HEK293T (cell line): ENCODE measurements around the gene SCNN1G.

Source experiments
- CTCF ChIA-PET: fragments of 350-600 bp; formaldehyde crosslinking; extraction: SDS; loops from one replicate; lab custom pipeline; 2021; ENCODE audit warnings: antibody characterized with exemption, inconsistent platforms; lab: Yijun Ruan, JAX
- POLR2A ChIA-PET: fragments of 350-600 bp; formaldehyde crosslinking; extraction: SDS; loops from one replicate; lab custom pipeline; 2020; ENCODE audit warnings: antibody characterized with exemption, inconsistent platforms; lab: Yijun Ruan, JAX
- DNase-seq: peaks from one replicate; pipeline ENCODE4 v3.0.0; 2012; ENCODE audit warnings: mixed read lengths; ENCODE audit errors: extremely low spot score
- ARNT ChIP-seq: fragments of 450-650 bp; IDR thresholded peaks from 2 replicates; pipeline ENCODE4 v1.6.1; 2017; ENCODE audit warnings: mild to moderate bottlenecking
- BHLHE40 ChIP-seq: fragments of 450-650 bp; IDR thresholded peaks from 2 replicates; pipeline ENCODE4 v1.6.1; 2016; ENCODE audit warnings: mild to moderate bottlenecking, moderate library complexity, borderline replicate concordance
- CTBP1 ChIP-seq: fragments of 450-650 bp; IDR thresholded peaks from 2 replicates; pipeline ENCODE4 v1.6.1; 2016; ENCODE audit warnings: borderline replicate concordance
- ELF4 ChIP-seq: fragments of 450-650 bp; IDR thresholded peaks from 2 replicates; pipeline ENCODE4 v1.6.1; 2017; ENCODE audit warnings: antibody characterized with exemption
- FOXA1 ChIP-seq: fragments of 450-650 bp; IDR thresholded peaks from 2 replicates; pipeline ENCODE4 v1.6.1; 2016; ENCODE audit warnings: mild to moderate bottlenecking
- FOXK2 ChIP-seq: fragments of 450-650 bp; IDR thresholded peaks from 2 replicates; pipeline ENCODE4 v1.6.1; 2016; ENCODE audit warnings: mild to moderate bottlenecking
- FOXM1 ChIP-seq: fragments of 450-650 bp; IDR thresholded peaks from 2 replicates; pipeline ENCODE4 v1.6.1; 2017; ENCODE audit warnings: mild to moderate bottlenecking, borderline replicate concordance
- HDGF ChIP-seq: fragments of 450-650 bp; IDR thresholded peaks from 2 replicates; pipeline ENCODE4 v1.6.1; 2017; ENCODE audit warnings: antibody characterized with exemption, borderline replicate concordance
- L3MBTL2 ChIP-seq: fragments of 450-650 bp; conservative IDR thresholded peaks from 2 replicates; pipeline ENCODE4 v1.6.1; 2016; ENCODE audit warnings: mild to moderate bottlenecking
- LEF1 ChIP-seq: fragments of 450-650 bp; IDR thresholded peaks from 2 replicates; pipeline ENCODE4 v1.6.1; 2017; ENCODE audit warnings: mild to moderate bottlenecking, borderline replicate concordance
- NFRKB ChIP-seq: fragments of 450-650 bp; IDR thresholded peaks from 2 replicates; pipeline ENCODE4 v1.6.1; 2016; ENCODE audit warnings: mild to moderate bottlenecking, moderate library complexity
- SP1 ChIP-seq: fragments of 450-650 bp; IDR thresholded peaks from 2 replicates; pipeline ENCODE4 v1.6.1; 2017
- SUZ12 ChIP-seq: fragments of 450-650 bp; IDR thresholded peaks from 2 replicates; pipeline ENCODE4 v1.6.1; 2016; ENCODE audit warnings: mild to moderate bottlenecking
- TARDBP ChIP-seq: fragments of 450-650 bp; IDR thresholded peaks from 2 replicates; pipeline ENCODE4 v1.6.1; 2016
- ZNF384 ChIP-seq: fragments of 450-650 bp; IDR thresholded peaks from 2 replicates; pipeline ENCODE4 v1.6.1; 2016
- TF ChIP-seq, protein P1 (sequence below): fragments of 450-650 bp; IDR thresholded peaks from 2 replicates; pipeline ENCODE4 v1.6.1; 2016

SCNN1G gene

GRCh38 chr16:23156110-23156509 is 26.4 kb upstream of the SCNN1G start:
- POLR2A ChIA-PET = no interaction called here
- no peak for TF ChIP-seq CTBP1
- CTCF ChIA-PET = no interaction called here

DNA sequence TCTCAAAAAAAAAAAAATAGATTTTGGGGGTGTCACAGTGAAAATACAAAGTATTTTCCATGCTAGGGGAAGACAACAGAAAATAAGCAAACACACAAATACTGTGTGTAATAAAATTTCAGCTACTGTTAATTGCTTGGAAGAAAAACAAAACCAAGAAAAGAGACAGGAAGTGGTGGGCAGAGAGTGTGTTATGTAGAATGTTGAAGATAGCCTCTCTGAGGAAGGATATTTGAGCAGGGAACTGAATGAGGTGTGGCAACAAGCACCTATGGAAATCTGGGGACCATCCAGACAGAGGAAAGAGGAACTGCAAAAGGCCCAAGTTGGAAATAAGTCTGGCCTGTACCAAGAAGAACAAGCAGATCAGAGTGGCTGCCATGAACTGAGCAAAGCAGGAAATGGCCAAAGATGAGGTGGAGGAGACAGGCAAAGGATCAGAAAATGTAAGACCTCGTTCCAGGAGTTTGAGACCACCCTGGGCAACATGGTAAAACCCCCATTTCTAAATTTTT is 25.5 kb upstream of the SCNN1G start:
- CTCF ChIA-PET = interaction anchor here (0.6 kb wide), 2 partner anchors 9 to 301 kb away, joined by 3 read pairs; no protein-coding TSS in a partner anchor
- POLR2A ChIA-PET = no interaction called here
- TF ChIP-seq TARDBP (no peak), FOXM1 (no peak), ELF4 (no peak), SUZ12 (no peak), L3MBTL2 (no peak), SP1 (no peak), NFRKB (no peak), ZNF384 (no peak), BHLHE40 (no peak), ARNT (no peak), LEF1 (no peak)
- TF ChIP-seq, protein P1, sequence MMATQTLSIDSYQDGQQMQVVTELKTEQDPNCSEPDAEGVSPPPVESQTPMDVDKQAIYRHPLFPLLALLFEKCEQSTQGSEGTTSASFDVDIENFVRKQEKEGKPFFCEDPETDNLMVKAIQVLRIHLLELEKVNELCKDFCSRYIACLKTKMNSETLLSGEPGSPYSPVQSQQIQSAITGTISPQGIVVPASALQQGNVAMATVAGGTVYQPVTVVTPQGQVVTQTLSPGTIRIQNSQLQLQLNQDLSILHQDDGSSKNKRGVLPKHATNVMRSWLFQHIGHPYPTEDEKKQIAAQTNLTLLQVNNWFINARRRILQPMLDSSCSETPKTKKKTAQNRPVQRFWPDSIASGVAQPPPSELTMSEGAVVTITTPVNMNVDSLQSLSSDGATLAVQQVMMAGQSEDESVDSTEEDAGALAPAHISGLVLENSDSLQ = no peak
- no peak for DNase-seq

More at GRCh38 chr16:23156110-23156509, 26.4 kb upstream of the SCNN1G start:
- no peak for DNase-seq

GRCh38 chr16:23158114-23158513 is 24.4 kb upstream of the SCNN1G start:
- ChIA-PET CTCF (no interaction called here), POLR2A (no interaction called here)

DNA sequence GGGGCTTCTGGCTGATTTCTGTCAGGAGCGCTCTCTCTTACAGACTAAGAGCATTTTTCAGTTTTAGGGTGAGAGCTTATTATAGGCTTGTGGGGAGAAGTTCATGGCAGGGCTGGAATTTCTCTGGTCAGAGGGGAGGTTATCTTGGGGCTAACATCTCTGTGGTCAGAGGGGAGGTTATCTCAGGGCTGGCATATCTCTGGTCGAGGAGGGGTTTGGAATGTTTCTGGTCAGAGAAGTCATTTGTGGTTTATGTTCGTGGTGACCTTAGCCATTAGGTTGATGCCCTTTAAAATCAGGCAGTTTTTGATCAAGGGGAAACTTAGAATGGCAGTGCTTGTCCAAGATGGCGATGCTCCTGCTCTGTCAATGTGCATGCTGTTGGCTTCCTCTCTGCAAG is 22.5 kb upstream of the SCNN1G start:
- DNase-seq = no peak
- CTCF ChIA-PET = no interaction called here
- POLR2A ChIA-PET = no interaction called here
- TF ChIP-seq ARNT (no peak), TARDBP (no peak), HDGF (no peak), L3MBTL2 (no peak), CTBP1 (no peak), ZNF384 (no peak), BHLHE40 (no peak), SP1 (no peak)
- TF ChIP-seq, protein P1 = no peak

More at GRCh38 chr16:23158114-23158513, 24.4 kb upstream of the SCNN1G start:
- TF ChIP-seq, protein P1 = no peak
- TF ChIP-seq CTBP1 = no peak
- no peak for TF ChIP-seq BHLHE40
- no peak for TF ChIP-seq TARDBP
- TF ChIP-seq L3MBTL2 = no peak
- TF ChIP-seq SUZ12 = no peak
- no peak for TF ChIP-seq ELF4
- TF ChIP-seq NFRKB = no peak
- no peak for TF ChIP-seq ARNT
- no peak for TF ChIP-seq FOXM1
- no peak for TF ChIP-seq ZNF384
- DNase-seq = no peak

- ChIA-PET POLR2A (interaction anchor here (0.6 kb wide), 1 partner anchor 273 kb away, joined by 3 read pairs; no protein-coding TSS in a partner anchor), CTCF (no interaction called here)
- TF ChIP-seq FOXM1 (no peak), ELF4 (no peak), SP1 (no peak), BHLHE40 (no peak), FOXK2 (no peak), LEF1 (no peak), SUZ12 (no peak), L3MBTL2 (no peak), NFRKB (no peak), TARDBP (no peak), HDGF (no peak), ARNT (no peak), ZNF384 (no peak), FOXA1 (no peak), CTBP1 (no peak)
- TF ChIP-seq, protein P1 = no peak
- no peak for DNase-seq
Measured at GRCh38 chr16:23160574-23160973, 22.0 kb upstream of the SCNN1G start.

GRCh38 chr16:23163921-23164320 is 18.6 kb upstream of the SCNN1G start:
- no peak for DNase-seq
- TF ChIP-seq BHLHE40 (no peak), TARDBP (no peak), CTBP1 (no peak), ELF4 (no peak), LEF1 (no peak), FOXK2 (no peak), SUZ12 (no peak), FOXM1 (no peak), FOXA1 (no peak), SP1 (no peak), ZNF384 (no peak), L3MBTL2 (no peak)
- TF ChIP-seq, protein P1 = no peak
- ChIA-PET POLR2A (no interaction called here), CTCF (interaction anchor here (0.6 kb wide), 1 partner anchor 103 kb away, joined by 3 read pairs; no protein-coding TSS in a partner anchor)
